Measurements from ENCODE around the gene IL31.

- TF ChIP-seq CTCF (IDR thresholded peaks at IDR 0.05) (no peak), POLR2A (IDR thresholded peaks at IDR 0.05) (no peak)
Measured at GRCh38 chr12:122168492-122168891, 5.5 kb downstream of the IL31 start.

Measured in testis (tissue), 2 donors.